H9 (cell line): ENCODE results near the gene CCDC85A. TPM values are rescaled to one million over a fixed set of nuclear protein-coding genes. Genes with fewer than 3 reads are reported as not detected.

Experiments used
- DNase-seq: peaks from one replicate; pipeline ENCODE4 v3.0.0-alpha.2; 2017
- H2AFZ ChIP-seq: one replicate; pipeline ENCODE4 v1.6.1; 2013; ENCODE audit warnings: mild to moderate bottlenecking, low read length, control low read depth, moderate library complexity
- H2AK5ac ChIP-seq: 2 replicates; pipeline ENCODE4 v1.6.1; 2013; ENCODE audit warnings: low read length, control low read depth, mixed read lengths; ENCODE audit not compliant: insufficient read length
- H2BK120ac ChIP-seq: one replicate; pipeline ENCODE4 v1.6.1; 2013; ENCODE audit warnings: low read depth, mild to moderate bottlenecking, low read length, control low read depth, inconsistent platforms; ENCODE audit not compliant: poor library complexity, severe bottlenecking
- H2BK12ac ChIP-seq: 2 replicates; pipeline ENCODE4 v1.6.1; 2013; ENCODE audit warnings: low read length, control low read depth, mixed read lengths, low read depth; ENCODE audit not compliant: insufficient read length
- H2BK15ac ChIP-seq: 2 replicates; pipeline ENCODE4 v1.6.1; 2013; ENCODE audit warnings: low read depth, low read length, control low read depth
- H2BK20ac ChIP-seq: one replicate; pipeline ENCODE4 v1.6.1; 2013; ENCODE audit warnings: low read depth, mild to moderate bottlenecking, low read length, control low read depth, inconsistent platforms; ENCODE audit not compliant: poor library complexity, severe bottlenecking
- H2BK5ac ChIP-seq: 2 replicates; pipeline ENCODE4 v1.6.1; 2013; ENCODE audit warnings: low read length, control low read depth, mixed read lengths; ENCODE audit not compliant: insufficient read length
- H3K14ac ChIP-seq: 2 replicates; pipeline ENCODE4 v1.6.1; 2013; ENCODE audit warnings: low read length, control low read depth; ENCODE audit not compliant: insufficient read depth
- H3K18ac ChIP-seq: 2 replicates; pipeline ENCODE4 v1.6.1; 2013; ENCODE audit warnings: low read depth, mild to moderate bottlenecking, mixed read lengths, low read length, control low read depth; ENCODE audit not compliant: insufficient read length
- H3K23ac ChIP-seq: 2 replicates; pipeline ENCODE4 v1.6.1; 2013; ENCODE audit warnings: low read length, control low read depth, mixed read lengths, low read depth; ENCODE audit not compliant: insufficient read length
- H3K23me2 ChIP-seq: 2 replicates; pipeline ENCODE4 v1.6.1; 2013; ENCODE audit warnings: low read depth, mild to moderate bottlenecking, mixed read lengths, low read length, control low read depth; ENCODE audit not compliant: insufficient read length, poor library complexity, severe bottlenecking
- H3K27ac ChIP-seq: 2 replicates; pipeline ENCODE4 v1.5.1; 2013; ENCODE audit warnings: low read length, control low read depth, mixed read lengths, low read depth; ENCODE audit not compliant: insufficient read length
- H3K27me3 ChIP-seq: 2 replicates; pipeline ENCODE4 v1.6.1; 2013; ENCODE audit warnings: low read length, control low read depth, inconsistent platforms; ENCODE audit not compliant: insufficient read depth
- H3K4ac ChIP-seq: 2 replicates; pipeline ENCODE4 v1.6.1; 2013; ENCODE audit warnings: low read depth, mild to moderate bottlenecking, control low read depth, inconsistent platforms, low read length, moderate library complexity
- H3K4me1 ChIP-seq: 2 replicates; pipeline ENCODE4 v1.6.1; 2013; ENCODE audit warnings: low read length, control low read depth, inconsistent platforms; ENCODE audit not compliant: insufficient read depth
- H3K4me2 ChIP-seq: 2 replicates; pipeline ENCODE4 v1.6.1; 2013; ENCODE audit warnings: low read length, control low read depth, mixed read lengths; ENCODE audit not compliant: insufficient read length, insufficient read depth
- H3K56ac ChIP-seq: 2 replicates; pipeline ENCODE4 v1.6.1; 2013; ENCODE audit warnings: low read depth, mild to moderate bottlenecking, mixed read lengths, low read length, control low read depth; ENCODE audit not compliant: insufficient read length
- H3K79me1 ChIP-seq: 2 replicates; pipeline ENCODE4 v1.6.1; 2013; ENCODE audit warnings: low read depth, mild to moderate bottlenecking, moderate library complexity, low read length, control low read depth, inconsistent platforms; ENCODE audit not compliant: insufficient read depth, poor library complexity, severe bottlenecking
- H3K79me2 ChIP-seq: 2 replicates; pipeline ENCODE4 v1.6.1; 2013; ENCODE audit warnings: low read length, control low read depth, inconsistent platforms; ENCODE audit not compliant: insufficient read depth
- H3K9ac ChIP-seq: 2 replicates; pipeline ENCODE4 v1.6.1; 2013; ENCODE audit warnings: low read length, control low read depth, mixed read lengths; ENCODE audit not compliant: insufficient read length; ENCODE audit errors: extremely low read depth
- H3K9me3 ChIP-seq: one replicate; pipeline ENCODE4 v1.6.1; 2013; ENCODE audit warnings: low read depth, low read length, inconsistent platforms; ENCODE audit not compliant: control insufficient read depth
- H3T11ph ChIP-seq: one replicate; pipeline ENCODE4 v1.6.1; 2013; ENCODE audit warnings: mild to moderate bottlenecking, low read length, control low read depth, inconsistent platforms
- H4K20me1 ChIP-seq: one replicate; pipeline ENCODE4 v1.6.1; 2013; ENCODE audit not compliant: control insufficient read depth, insufficient read length, insufficient read depth
- H4K5ac ChIP-seq: 2 replicates; pipeline ENCODE4 v1.6.1; 2013; ENCODE audit warnings: low read depth, mild to moderate bottlenecking, mixed read lengths, low read length, control low read depth; ENCODE audit not compliant: insufficient read length
- H4K8ac ChIP-seq: replicated peaks from 2 replicates; pipeline ENCODE4 v1.6.1; 2013; ENCODE audit warnings: low read length, control low read depth, mixed read lengths, low read depth; ENCODE audit not compliant: insufficient read length
- H4K91ac ChIP-seq: 2 replicates; pipeline ENCODE4 v1.6.1; 2013; ENCODE audit warnings: low read depth, mild to moderate bottlenecking, moderate library complexity, mixed read lengths, low read length, control low read depth; ENCODE audit not compliant: insufficient read length
- H3K27ac Mint-ChIP-seq, 3 experiments: 2 replicates in 2 of 3; 3 replicates in 1 of 3; pipeline ENCODE4 v1.8.0; 2020 to 2021; ENCODE audit warnings: mixed read lengths in 3 of 3, mild to moderate bottlenecking in 1 of 3, moderate library complexity in 1 of 3
- H3K27me3 Mint-ChIP-seq: 2 replicates; pipeline ENCODE4 v1.8.0; 2021; ENCODE audit warnings: low read depth, mild to moderate bottlenecking, moderate library complexity, mixed read lengths
- H3K36me3 Mint-ChIP-seq, 3 experiments: 2 replicates in 2 of 3; 3 replicates in 1 of 3; pipeline ENCODE4 v1.8.0; 2020 to 2021; ENCODE audit warnings: low read depth in 3 of 3, mixed read lengths in 3 of 3; ENCODE audit not compliant: insufficient read depth in 1 of 3
- H3K4me1 Mint-ChIP-seq, 2 experiments: 2 replicates each; pipeline ENCODE4 v1.8.0; 2020; ENCODE audit warnings: mixed read lengths in 2 of 2
- H3K4me3 Mint-ChIP-seq, 2 experiments: 2 replicates in 1 of 2; 3 replicates in 1 of 2; pipeline ENCODE4 v1.8.0; 2020 to 2021; ENCODE audit warnings: mild to moderate bottlenecking in 2 of 2, mixed read lengths in 2 of 2, moderate library complexity in 1 of 2
- H3K9me3 Mint-ChIP-seq, 2 experiments: 2 replicates in 1 of 2; 3 replicates in 1 of 2; pipeline ENCODE4 v1.8.0; 2020; ENCODE audit warnings: mild to moderate bottlenecking in 2 of 2, mixed read lengths in 2 of 2, moderate library complexity in 1 of 2
- whole genome bisulfite sequencing: extraction: QIAGEN DNeasy Blood & Tissue Kit; methylation state at CpG from one replicate; pipeline ENCODE4 v1.1.7; 2013; ENCODE audit warnings: missing lambda C conversion rate, low lambda C conversion rate, mixed read lengths; ENCODE audit not compliant: insufficient read length; ENCODE audit errors: extremely low coverage; 5-methylcytosine and 5-hydroxymethylcytosine counted together
- total RNA-seq: library from RNA; stranded (reverse); gene quantifications from 2 replicates; pipeline ENCODE4 v1.2.1, GENCODE V29; 2021
- TF ChIP-seq, protein P1 (sequence below): fragments of 200-600 bp; sonication (generic); conservative IDR thresholded peaks from 3 replicates; pipeline ENCODE4 v1.8.0; 2021; ENCODE audit warnings: antibody characterized with exemption, mild to moderate bottlenecking

The CCDC85A gene
- total RNA-seq, 1 experiment from 2014 or later: 0.17 TPM

DNA sequence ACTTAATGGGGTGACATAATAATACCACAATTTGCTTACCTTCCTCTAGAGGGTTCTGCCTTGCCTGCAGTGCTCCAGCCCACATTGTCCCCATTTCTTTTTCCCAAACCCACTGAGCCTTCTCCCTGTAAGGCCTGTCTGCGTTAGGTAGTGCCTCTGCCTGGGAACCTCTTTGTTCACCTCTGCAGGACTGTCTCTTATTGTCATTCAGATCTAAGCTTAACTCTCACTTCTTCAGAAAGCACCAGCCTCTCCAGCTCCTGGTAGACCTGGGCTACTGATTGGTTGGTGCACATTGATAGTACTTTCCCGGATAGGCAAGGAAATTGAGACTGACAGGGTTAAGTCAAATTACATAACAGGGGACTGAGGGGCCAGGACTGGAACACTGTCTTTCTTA, 49.1 kb downstream of the CCDC85A start:
- Histone ChIP-seq H4K20me1 (no peaks in the 10 kb centered on the region), H3K4me1 (no peaks in the 10 kb centered on the region), H3T11ph (no peak overlapping the region), H3K79me2 (no peaks in the 10 kb centered on the region), H3K4ac (no peak overlapping the region), H2BK15ac (no peak overlapping the region), H3K18ac (no peak overlapping the region), H3K56ac (no peak overlapping the region), H2BK20ac (no peak overlapping the region), H2BK5ac (no peak overlapping the region), H4K8ac (no peak overlapping the region), H4K5ac (no peak overlapping the region), H3K23me2 (no peaks in the 10 kb centered on the region), H3K79me1 (no peaks in the 10 kb centered on the region), H2BK12ac (no peak overlapping the region), H3K9ac (no peak overlapping the region), H2AFZ (no peak overlapping the region), H3K4me2 (no peak overlapping the region), H4K91ac (no peak overlapping the region), H3K27ac (no peak overlapping the region), H3K14ac (no peak overlapping the region), H3K23ac (no peak overlapping the region), H2AK5ac (no peak overlapping the region), H3K27me3 (no peaks in the 10 kb centered on the region), H2BK120ac (no peak overlapping the region), H3K9me3 (no peaks in the 10 kb centered on the region)
- Mint-ChIP-seq H3K27me3 (peaks cover 2% of the 10 kb centered on the region; the same call in 1 of the 2 replicates), H3K27ac (peak overlapping the region in 2 of 3 experiments; percentile 10 to 42; a peak in 4 of 7 replicates), H3K36me3 (no peaks in the 10 kb centered on the region), H3K4me3 (no peak overlapping the region), H3K9me3 (no peaks in the 10 kb centered on the region), H3K4me1 (peaks cover 16 to 23% of the 10 kb centered on the region in 2 experiments)
- DNase-seq: peak; percentile 57
- TF ChIP-seq, protein P1, sequence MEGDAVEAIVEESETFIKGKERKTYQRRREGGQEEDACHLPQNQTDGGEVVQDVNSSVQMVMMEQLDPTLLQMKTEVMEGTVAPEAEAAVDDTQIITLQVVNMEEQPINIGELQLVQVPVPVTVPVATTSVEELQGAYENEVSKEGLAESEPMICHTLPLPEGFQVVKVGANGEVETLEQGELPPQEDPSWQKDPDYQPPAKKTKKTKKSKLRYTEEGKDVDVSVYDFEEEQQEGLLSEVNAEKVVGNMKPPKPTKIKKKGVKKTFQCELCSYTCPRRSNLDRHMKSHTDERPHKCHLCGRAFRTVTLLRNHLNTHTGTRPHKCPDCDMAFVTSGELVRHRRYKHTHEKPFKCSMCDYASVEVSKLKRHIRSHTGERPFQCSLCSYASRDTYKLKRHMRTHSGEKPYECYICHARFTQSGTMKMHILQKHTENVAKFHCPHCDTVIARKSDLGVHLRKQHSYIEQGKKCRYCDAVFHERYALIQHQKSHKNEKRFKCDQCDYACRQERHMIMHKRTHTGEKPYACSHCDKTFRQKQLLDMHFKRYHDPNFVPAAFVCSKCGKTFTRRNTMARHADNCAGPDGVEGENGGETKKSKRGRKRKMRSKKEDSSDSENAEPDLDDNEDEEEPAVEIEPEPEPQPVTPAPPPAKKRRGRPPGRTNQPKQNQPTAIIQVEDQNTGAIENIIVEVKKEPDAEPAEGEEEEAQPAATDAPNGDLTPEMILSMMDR: no peak
- WGBS: no CpG with 5 or more reads among the region's 2 CpGs
